SK-N-SH (cell line): ENCODE data around the gene CALU. TPM values are rescaled to one million over a fixed set of nuclear protein-coding genes. Genes with fewer than 3 reads are reported as not detected.

Experiments used
- CTCF ChIA-PET: fragments of 300-600, 350-600 bp; formaldehyde crosslinking; extraction: SDS; loops from one replicate; lab custom pipeline; 2021; lab: Yijun Ruan, JAX
- POLR2A ChIA-PET: fragments of 350-600 bp; sonication (Branson Sonifier 250); formaldehyde crosslinking; extraction: SDS; loops from one replicate; lab custom pipeline; 2020; ENCODE audit warnings: antibody characterized with exemption, inconsistent platforms; lab: Yijun Ruan, JAX
- DNase-seq: peaks from one replicate; pipeline ENCODE4 v3.0.0; 2012
- H2AFZ ChIP-seq: fragments of 200-600 bp; sonication (generic); 2 replicates; pipeline ENCODE4 v1.8.1; 2016; ENCODE audit warnings: antibody characterized with exemption, mild to moderate bottlenecking, low read depth
- H3F3A ChIP-seq: fragments of 200-600 bp; sonication (generic); replicated peaks from 2 replicates; pipeline ENCODE3; 2016; ENCODE audit warnings: antibody characterized with exemption, mild to moderate bottlenecking; ENCODE audit not compliant: insufficient read depth
- H3K27ac ChIP-seq, 2 experiments: fragments of 200-500 bp in 1 of 2; fragments of 200-600 bp in 1 of 2; sonication (Bioruptor generic) in 1 of 2; sonication (generic), shearing (Covaris generic) in 1 of 2; 2 replicates each; pipeline versions ENCODE4 v1.5.1 to v1.6.1; 2014 to 2016; ENCODE audit warnings: low read depth in 2 of 2, inconsistent platforms in 1 of 2, low read length in 1 of 2, mild to moderate bottlenecking in 1 of 2, mixed read lengths in 1 of 2
- H3K27me3 ChIP-seq: fragments of 200-600 bp; sonication (generic), shearing (Covaris generic); 2 replicates; pipeline ENCODE4 v1.6.1; 2016; ENCODE audit warnings: mixed run types; ENCODE audit not compliant: insufficient read depth
- H3K36me3 ChIP-seq, 2 experiments: fragments of 200-500 bp in 1 of 2; fragments of 200-600 bp in 1 of 2; sonication (Bioruptor generic) in 1 of 2; sonication (generic) in 1 of 2; replicated peaks in 1 of 2; 2 replicates each; pipeline versions ENCODE3 to v1.5.1; 2014 to 2016; ENCODE audit warnings: low read length in 1 of 2, mild to moderate bottlenecking in 1 of 2; ENCODE audit not compliant: insufficient read depth in 2 of 2, control insufficient read depth in 1 of 2
- H3K4me1 ChIP-seq, 2 experiments: fragments of 200-500 bp in 1 of 2; fragments of 200-600 bp in 1 of 2; sonication (Bioruptor generic) in 1 of 2; sonication (generic), shearing (Covaris generic) in 1 of 2; 2 replicates each; pipeline versions ENCODE4 v1.5.1 to v1.6.1; 2014 to 2016; ENCODE audit warnings: low read depth in 1 of 2, low read length in 1 of 2, mixed run types in 1 of 2; ENCODE audit not compliant: insufficient read depth in 2 of 2, control insufficient read depth in 1 of 2
- H3K4me2 ChIP-seq: fragments of 200-600 bp; sonication (generic), shearing (Covaris generic); 2 replicates; pipeline ENCODE4 v1.6.1; 2017; ENCODE audit warnings: mixed run types
- H3K4me3 ChIP-seq, 2 experiments: fragments of 200-500 bp in 1 of 2; fragments of 200-600 bp in 1 of 2; sonication (Bioruptor generic) in 1 of 2; sonication (generic), shearing (Covaris generic) in 1 of 2; 2 replicates each; pipeline versions ENCODE4 v1.5.1 to v1.8.1; 2014 to 2016; ENCODE audit warnings: low read depth in 2 of 2, inconsistent platforms in 1 of 2, low read length in 1 of 2, mild to moderate bottlenecking in 1 of 2, mixed read lengths in 1 of 2, moderate library complexity in 1 of 2
- H3K79me2 ChIP-seq: fragments of 200-600 bp; sonication (generic); 2 replicates; pipeline ENCODE4 v1.8.1; 2017; ENCODE audit warnings: mild to moderate bottlenecking; ENCODE audit not compliant: insufficient read depth
- H3K9ac ChIP-seq: fragments of 200-600 bp; sonication (generic); 2 replicates; pipeline ENCODE4 v1.6.1; 2017; ENCODE audit warnings: mixed run types
- H3K9me2 ChIP-seq: fragments of 200-600 bp; sonication (generic); 2 replicates; pipeline ENCODE4 v1.6.1; 2017; ENCODE audit warnings: mixed run types
- H3K9me3 ChIP-seq: fragments of 200-600 bp; sonication (generic); 2 replicates; pipeline ENCODE4 v1.6.1; 2017; ENCODE audit warnings: mixed run types, mild to moderate bottlenecking, moderate library complexity
- H4K20me1 ChIP-seq: fragments of 200-600 bp; sonication (generic); 2 replicates; pipeline ENCODE4 v1.6.1; 2017; ENCODE audit warnings: mild to moderate bottlenecking, mixed run types; ENCODE audit not compliant: insufficient read depth
- CHD2 ChIP-seq: fragments of 150-350 bp; IDR thresholded peaks from 2 replicates; pipeline ENCODE4 v1.6.1; 2018; ENCODE audit warnings: low read length; ENCODE audit not compliant: partially characterized antibody
- CTCF ChIP-seq: fragments of 200-600 bp; sonication (generic); IDR thresholded peaks from 2 replicates; pipeline ENCODE4 v1.6.1; 2017; ENCODE audit warnings: antibody characterized with exemption, mild to moderate bottlenecking, moderate library complexity
- EP300 ChIP-seq, 2 experiments: IDR thresholded peaks; 2 replicates each; pipeline versions ENCODE4 v1.4.0 to v1.6.1; 2012; ENCODE audit warnings: borderline replicate concordance in 1 of 2, low read depth in 1 of 2, low read length in 1 of 2
- FOXJ3 ChIP-seq: sonication (generic); formaldehyde crosslinking; IDR thresholded peaks from 2 replicates; pipeline ENCODE4 v1.5.1; 2020; ENCODE audit warnings: mild to moderate bottlenecking, missing genetic modification reagents
- PBX3 ChIP-seq: IDR thresholded peaks from 2 replicates; pipeline ENCODE4; 2012
- POLR2AphosphoS5 ChIP-seq: IDR thresholded peaks from 2 replicates; pipeline ENCODE4 v1.6.1; 2012; ENCODE audit warnings: low read depth, low read length
- TAF1 ChIP-seq: IDR thresholded peaks from 2 replicates; pipeline ENCODE4 v1.6.1; 2012; ENCODE audit warnings: low read depth, mild to moderate bottlenecking, low read length, moderate library complexity, borderline replicate concordance
- ZBTB33 ChIP-seq: IDR thresholded peaks from 2 replicates; pipeline ENCODE4 v1.4.0; 2012; ENCODE audit warnings: low read depth, borderline replicate concordance
- WGBS: methylation state at CpG from one replicate; pipeline ENCODE4 v1.1.6; 2017; ENCODE audit warnings: low lambda C conversion rate; 5-methylcytosine and 5-hydroxymethylcytosine counted together
- polyA plus RNA-seq, 3 experiments: library from polyadenylated mRNA; depleted of rRNA; stranded (reverse); fragments of >200 nt; gene quantifications; 2 replicates each; pipeline ENCODE4 v1.2.3, GENCODE V29; 2012
- TF ChIP-seq, protein P1 (sequence below): IDR thresholded peaks from 2 replicates; pipeline ENCODE4 v1.4.0; 2012; ENCODE audit warnings: low read depth, borderline replicate concordance
- TF ChIP-seq, protein P2 (sequence below): fragments of 150-350 bp; IDR thresholded peaks from 2 replicates; pipeline ENCODE4 v1.6.1; 2017; ENCODE audit warnings: antibody characterized with exemption, low read length, low read depth, borderline replicate concordance

Gene CALU
- polyA plus RNA-seq, 1 of the 3 experiments (the other 2 are of a cell fraction), result 195 TPM

DNA sequence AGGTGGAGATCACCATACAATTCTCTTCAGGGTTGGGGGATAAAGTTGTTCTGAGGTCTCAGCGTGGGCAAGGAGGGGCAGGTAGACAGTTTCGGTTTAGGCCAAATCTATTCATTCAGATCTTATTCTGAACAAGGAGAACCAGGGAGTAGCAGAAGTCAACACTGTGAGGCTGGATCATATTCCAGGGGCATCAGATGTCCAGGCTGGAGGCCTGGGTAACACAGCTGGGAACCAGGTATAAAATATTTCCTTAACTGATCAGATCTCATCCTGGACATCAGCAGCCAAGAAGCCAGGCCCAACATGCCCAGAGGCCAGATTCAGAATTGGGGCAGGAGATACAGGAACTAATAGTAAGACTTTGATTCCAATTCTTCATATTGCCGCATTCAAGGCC lies 71.8 kb downstream of the CALU start (continued):
- TF ChIP-seq CHD2, result no peak

DNA sequence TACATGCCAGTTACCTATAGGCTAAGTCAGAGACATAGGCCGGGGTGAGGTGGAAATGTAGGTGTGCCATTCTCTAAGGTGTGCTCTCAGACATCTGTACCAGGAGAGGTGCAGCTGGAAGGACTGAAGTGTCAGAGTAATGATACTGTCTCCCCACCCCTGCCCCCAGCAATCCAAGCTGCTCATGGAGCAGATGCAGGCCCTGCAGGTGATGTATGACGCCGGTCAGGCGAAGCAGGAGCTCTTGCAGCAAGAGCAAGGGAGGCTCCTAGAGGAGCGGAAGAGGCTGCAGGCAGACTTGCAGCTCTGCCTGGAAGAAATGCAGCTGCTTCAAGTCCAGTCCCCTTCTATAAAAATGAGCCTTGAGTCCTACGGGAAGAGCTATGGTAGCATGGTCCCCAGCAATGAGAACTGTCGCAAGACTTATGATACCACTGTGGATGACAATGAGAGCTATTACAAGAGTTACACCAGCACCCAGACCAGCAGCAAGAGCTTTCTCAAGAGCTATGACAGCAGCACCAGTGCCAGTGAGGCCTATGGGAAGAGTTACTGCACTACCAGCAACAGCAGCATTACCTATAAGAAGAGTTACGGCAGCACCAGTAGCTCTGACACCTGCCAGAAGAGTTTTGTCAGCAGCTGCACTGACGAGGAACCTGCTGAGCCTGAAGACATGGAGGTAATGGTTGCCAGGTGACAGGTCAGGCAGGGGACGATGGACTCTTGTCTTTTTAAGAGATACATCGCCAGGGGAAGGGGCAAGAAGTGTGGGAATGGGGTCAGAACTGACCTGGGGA lies 72.7 kb downstream of the CALU start:
- no peaks in the 10 kb centered on the region for H3K79me2 ChIP-seq
- ChIA-PET POLR2A (interaction anchor here (1.0 to 1.4 kb wide), 5 partner anchors 8 to 15 kb away, joined by 3 to 5 read pairs (median 3); no protein-coding TSS in a partner anchor), CTCF (interaction anchor here (0.7 to 1.5 kb wide), 3 partner anchors 10 to 52 kb away, joined by 3 read pairs; no protein-coding TSS in a partner anchor)
- H3F3A ChIP-seq, result no peaks in the 10 kb centered on the region
- DNase-seq, result no peak
- no peak overlapping the region for H3K4me2 ChIP-seq
- no peak overlapping the region for H2AFZ ChIP-seq
- peaks cover 7 to 13% of the 10 kb centered on the region in 2 experiments; a peak in 2 of 4 replicates for H3K4me1 ChIP-seq
- no peaks in the 10 kb centered on the region for H3K27me3 ChIP-seq
- peaks cover 18 to 24% of the 10 kb centered on the region in 2 experiments for H3K36me3 ChIP-seq
- H3K9ac ChIP-seq, result no peak overlapping the region
- H3K27ac ChIP-seq, result no peak overlapping the region
- 90% methylated on average over 10 of the region's 11 CpGs for WGBS
- no peak for TF ChIP-seq CTCF
- no peak overlapping the region for H3K4me3 ChIP-seq
- no peaks in the 10 kb centered on the region for H4K20me1 ChIP-seq
- H3K9me3 ChIP-seq, result no peaks in the 10 kb centered on the region
- no peaks in the 10 kb centered on the region for H3K9me2 ChIP-seq

- H3K4me2 ChIP-seq, result no peak overlapping the region
- POLR2A ChIA-PET, result interaction anchor here (0.8 to 1.1 kb wide), 3 partner anchors 11 to 55 kb away, joined by 3 to 5 read pairs (median 4); no protein-coding TSS in a partner anchor
- no peak overlapping the region for H3K27ac ChIP-seq
Measured at GRCh38 chr7:128812514-128813168, 73.5 kb downstream of the CALU start.

More at GRCh38 chr7:128812514-128813168, 73.5 kb downstream of the CALU start:
- Histone ChIP-seq H3K9me2 (no peaks in the 10 kb centered on the region), H3F3A (no peaks in the 10 kb centered on the region), H3K9ac (no peak overlapping the region), H3K9me3 (no peaks in the 10 kb centered on the region), H3K79me2 (no peaks in the 10 kb centered on the region), H3K36me3 (peaks cover 17 to 18% of the 10 kb centered on the region in 2 experiments), H3K27me3 (no peaks in the 10 kb centered on the region), H2AFZ (no peak overlapping the region), H3K4me1 (peaks cover 8 to 13% of the 10 kb centered on the region in 2 experiments; a peak in 2 of 4 replicates), H4K20me1 (no peaks in the 10 kb centered on the region), H3K4me3 (no peak overlapping the region)
- DNase-seq, result no peak
- WGBS, result 92% methylated on average over 11 of the region's 11 CpGs
- CTCF ChIA-PET, result interaction anchor here (1.3 kb wide), 1 partner anchor 11 kb away, joined by 3 read pairs; no protein-coding TSS in a partner anchor
- TF ChIP-seq PBX3 (no peak), TAF1 (no peak), FOXJ3 (CRISPR knock-in tag) (no peak), ZBTB33 (no peak), EP300 (IDR thresholded peaks at IDR 0.05; ENCODE audit: borderline replicate concordance in 1 of 2, low read depth in 1 of 2, low read length in 1 of 2) (no peak), POLR2AphosphoS5 (no peak)
- TF ChIP-seq, protein P1, sequence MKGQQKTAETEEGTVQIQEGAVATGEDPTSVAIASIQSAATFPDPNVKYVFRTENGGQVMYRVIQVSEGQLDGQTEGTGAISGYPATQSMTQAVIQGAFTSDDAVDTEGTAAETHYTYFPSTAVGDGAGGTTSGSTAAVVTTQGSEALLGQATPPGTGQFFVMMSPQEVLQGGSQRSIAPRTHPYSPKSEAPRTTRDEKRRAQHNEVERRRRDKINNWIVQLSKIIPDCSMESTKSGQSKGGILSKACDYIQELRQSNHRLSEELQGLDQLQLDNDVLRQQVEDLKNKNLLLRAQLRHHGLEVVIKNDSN, result no peak
- TF ChIP-seq, protein P2, sequence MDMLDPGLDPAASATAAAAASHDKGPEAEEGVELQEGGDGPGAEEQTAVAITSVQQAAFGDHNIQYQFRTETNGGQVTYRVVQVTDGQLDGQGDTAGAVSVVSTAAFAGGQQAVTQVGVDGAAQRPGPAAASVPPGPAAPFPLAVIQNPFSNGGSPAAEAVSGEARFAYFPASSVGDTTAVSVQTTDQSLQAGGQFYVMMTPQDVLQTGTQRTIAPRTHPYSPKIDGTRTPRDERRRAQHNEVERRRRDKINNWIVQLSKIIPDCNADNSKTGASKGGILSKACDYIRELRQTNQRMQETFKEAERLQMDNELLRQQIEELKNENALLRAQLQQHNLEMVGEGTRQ, result no peak
